GM12873 (cell line): ENCODE data around the gene CHST11.

Experiments used
- CTCF ChIP-seq: IDR thresholded peaks from 2 replicates; pipeline ENCODE4 v1.5.1; 2012; ENCODE audit warnings: low read depth, mild to moderate bottlenecking, moderate library complexity, low read length, control low read depth; ENCODE audit not compliant: insufficient read depth; ENCODE audit errors: missing control alignments

CHST11 gene

GRCh38 chr12:104413330-104413729, 43.4 kb upstream of the CHST11 start:
- no peak for TF ChIP-seq CTCF

- TF ChIP-seq CTCF, result no peak
Observed at GRCh38 chr12:104414581-104415341, 42.0 kb upstream of the CHST11 start.

GRCh38 chr12:104415342-104415980, 41.3 kb upstream of the CHST11 start:
- TF ChIP-seq CTCF, result no peak

DNA sequence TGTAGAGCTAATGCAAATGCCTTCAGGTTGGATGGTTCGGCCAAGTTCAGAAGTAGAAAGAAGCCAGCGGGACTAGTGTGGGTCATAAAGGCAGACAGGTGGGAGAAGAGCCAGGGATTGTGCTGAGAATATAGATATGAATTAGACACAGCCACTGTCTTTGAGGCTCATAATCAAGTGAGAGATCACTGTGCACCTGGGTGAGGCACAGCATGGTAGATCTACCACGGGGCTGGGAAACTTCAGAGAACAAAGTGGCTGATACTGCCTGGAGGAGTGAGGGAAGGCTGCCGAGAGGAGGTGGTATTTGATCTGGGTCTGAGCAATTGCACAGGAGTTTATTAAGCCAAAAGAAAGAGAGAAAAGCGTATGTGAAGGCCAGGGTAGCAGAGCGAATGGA, 40.6 kb upstream of the CHST11 start:
- TF ChIP-seq CTCF, result no peak

- no peak for TF ChIP-seq CTCF
Observed at GRCh38 chr12:104416585-104416984, 40.2 kb upstream of the CHST11 start.

GRCh38 chr12:104419717-104420116, 37.0 kb upstream of the CHST11 start:
- TF ChIP-seq CTCF, result no peak

- TF ChIP-seq CTCF, result no peak
Observed at GRCh38 chr12:104420868-104421267, 35.9 kb upstream of the CHST11 start.
